ENCODE measurements around the gene FMN2.
"Not testable (repeated sequence)": the region's sequence is repeated elsewhere in the genome, so short reads cannot be mapped to it uniquely, and the experiment has no call there.

FMN2 gene

DNA sequence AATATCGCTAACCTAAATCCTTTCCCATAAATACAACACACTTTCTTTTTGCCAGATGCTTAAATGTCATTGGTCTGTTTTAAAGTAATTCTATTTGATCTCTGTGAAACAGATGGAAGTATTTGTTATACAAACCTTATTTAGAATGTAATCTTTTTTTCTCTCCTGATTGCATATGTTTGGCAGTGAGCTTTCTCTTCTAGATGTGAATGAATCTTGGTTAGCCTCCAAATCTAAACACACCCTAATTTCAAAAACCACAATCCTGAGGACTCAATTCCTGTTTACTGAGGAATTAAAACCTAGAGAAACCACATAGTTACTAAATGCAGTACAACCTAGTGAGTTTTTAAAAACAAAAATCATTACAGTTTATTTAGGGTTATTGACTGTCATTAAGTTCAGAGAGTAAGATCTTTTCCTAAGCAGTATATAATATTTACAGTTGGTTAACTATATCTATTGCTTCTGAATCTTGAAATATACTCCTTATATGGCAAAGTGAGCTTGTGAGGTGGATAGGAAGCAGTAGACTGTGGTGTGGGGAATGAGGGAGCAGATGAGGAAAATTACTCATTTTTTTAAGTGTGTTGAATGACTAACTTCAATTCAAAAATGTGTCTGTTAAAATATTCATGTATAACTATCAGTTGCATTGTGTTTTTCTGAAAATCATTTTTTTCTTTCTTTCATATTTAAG is 218.7 kb downstream of the FMN2 start:
- no peak for DNase-seq (ENCODE audit: low read depth)

DNA sequence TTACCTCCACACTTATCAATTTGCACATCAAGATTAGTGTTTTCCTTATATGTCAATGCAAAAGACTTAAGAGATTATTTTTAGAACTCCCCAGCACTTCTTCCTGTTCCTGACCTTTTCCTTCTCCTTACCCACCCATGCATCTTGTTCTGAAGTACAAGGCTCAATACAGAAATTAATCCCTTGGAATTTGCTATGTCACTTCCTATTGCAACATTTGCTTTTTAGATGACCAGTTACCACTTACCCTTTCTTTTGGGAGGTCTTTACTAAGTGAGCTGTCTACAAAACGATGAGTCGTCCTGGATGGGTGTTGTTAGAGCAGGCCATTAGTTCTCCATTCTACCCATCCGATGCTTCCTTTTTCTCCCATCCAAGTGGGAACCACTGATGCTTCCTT is 221.2 kb downstream of the FMN2 start:
- no peak for DNase-seq (ENCODE audit: low read depth)

DNA sequence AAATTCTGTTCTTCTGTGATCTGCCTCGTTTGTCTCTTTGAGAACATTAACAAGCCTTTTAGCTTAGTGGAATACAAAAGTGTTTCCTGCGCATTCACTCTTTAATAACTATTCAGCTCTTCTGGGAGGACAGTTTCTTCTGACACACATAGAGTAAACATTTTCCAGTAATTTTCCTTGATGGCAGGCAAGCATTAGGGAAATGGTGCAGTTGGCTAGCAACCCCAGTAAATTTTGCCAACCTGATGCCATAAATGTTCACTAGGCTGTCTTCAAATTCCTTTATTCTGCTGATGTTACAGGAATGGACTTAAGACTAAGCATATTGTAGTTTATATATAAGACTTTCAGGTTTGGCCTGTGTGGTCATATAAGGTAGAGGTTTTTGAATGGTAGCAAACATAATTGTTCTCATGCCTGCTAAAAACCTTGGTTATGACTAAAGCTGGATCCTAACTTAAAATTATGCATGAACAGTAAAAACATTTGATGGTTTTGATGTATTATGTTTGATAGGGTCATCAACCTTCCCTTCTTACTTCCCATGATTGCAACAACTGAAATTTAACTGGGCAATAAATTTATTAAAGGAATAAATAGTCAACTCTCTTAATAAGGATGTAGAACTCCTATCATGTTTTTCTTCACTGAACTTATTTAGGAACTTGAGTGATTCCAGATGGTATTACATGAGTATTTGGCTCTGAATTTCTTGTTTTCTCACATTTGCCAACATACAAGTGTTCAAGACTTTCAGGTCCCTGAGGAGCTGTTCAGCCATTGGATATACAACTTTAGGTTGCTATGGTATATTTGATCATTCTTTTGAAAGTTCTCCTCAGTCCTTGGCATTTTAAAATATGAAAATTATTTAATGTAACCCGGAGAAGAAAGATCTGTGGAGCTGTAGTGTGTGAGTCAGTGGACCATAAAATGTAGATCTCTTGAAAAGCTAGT is 223.4 kb downstream of the FMN2 start:
- no peak for DNase-seq (ENCODE audit: low read depth)

DNA sequence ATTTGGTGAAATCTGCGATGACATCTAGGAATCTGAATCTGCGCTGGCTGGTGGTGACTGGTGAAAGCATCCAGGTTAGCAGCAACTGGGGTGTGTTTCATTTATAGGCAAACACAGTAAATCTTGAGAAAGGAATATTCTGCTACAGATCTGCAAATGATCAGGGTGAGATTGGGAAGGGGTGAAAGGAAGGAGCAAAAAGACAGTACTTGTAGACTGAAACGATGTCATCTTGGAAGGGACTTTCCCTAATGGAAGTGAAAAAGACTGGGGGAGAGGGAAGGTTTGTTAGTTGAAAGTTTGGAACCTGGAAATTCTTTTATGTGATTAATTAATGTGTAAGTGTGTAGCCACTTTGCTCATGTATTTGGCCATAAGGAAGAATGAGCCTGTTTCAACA is 228.3 kb downstream of the FMN2 start:
- no peak for DNase-seq (ENCODE audit: low read depth)

DNA sequence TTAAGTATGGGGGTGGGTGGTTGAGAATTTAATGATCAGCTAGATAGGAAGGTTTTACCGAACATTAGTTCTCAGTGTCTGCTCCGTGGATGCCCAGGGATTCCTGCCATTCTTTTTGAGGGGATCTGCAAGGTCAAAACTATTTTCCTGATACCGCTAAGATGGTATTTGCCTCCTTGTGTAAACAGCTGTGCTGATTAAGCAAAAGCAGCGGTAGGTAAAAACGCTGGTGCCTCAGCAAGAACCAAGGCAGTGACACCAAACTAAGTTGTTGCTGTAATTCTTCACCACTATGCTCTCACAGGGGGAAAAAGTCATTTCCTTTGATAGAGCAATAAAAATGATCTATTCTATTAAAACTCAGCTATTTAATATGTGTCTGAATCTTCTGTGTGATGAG is 229.0 kb downstream of the FMN2 start:
- no peak for DNase-seq (ENCODE audit: low read depth)

DNA sequence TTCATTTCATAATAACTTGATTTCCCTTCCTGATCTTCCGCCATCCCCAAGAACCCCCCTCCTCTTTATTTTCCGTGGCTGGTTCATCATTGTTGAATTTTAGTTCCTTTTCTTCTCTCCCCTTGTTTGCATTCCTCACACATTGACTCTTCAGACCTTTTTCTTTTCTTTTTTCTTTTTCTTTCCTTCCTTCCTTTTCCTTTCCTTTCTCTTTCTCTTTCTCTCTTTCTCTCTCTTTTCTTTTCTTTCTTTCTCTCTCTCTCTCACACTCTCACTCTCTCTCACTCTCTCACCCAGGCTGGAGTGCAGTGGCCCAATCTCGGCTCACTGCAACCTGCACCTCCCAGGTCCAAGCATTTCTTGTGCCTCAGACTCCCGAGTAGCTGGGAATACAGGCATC is 231.3 kb downstream of the FMN2 start:
- DNase-seq (ENCODE audit: low read depth): no peak

DNA sequence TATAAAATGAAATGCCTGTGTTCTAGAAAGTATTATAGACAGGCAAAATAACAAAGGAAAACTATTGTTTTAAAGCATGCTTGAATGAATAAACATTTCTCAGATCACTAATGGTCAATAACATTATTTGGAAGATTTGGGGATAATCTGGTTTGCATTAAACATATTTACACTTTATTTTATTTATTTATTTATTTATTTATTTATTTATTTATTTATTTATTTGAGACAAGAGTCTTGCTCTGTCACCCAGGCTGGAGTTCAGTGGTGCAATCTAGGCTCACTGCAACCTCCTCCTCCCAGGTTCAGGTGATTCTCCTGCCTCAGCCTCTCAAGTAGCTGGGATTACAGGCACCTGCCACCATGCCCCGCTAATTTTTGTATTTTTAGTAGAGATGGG is 236.7 kb downstream of the FMN2 start:
- DNase-seq (ENCODE audit: low read depth): not testable (repeated sequence)

DNA sequence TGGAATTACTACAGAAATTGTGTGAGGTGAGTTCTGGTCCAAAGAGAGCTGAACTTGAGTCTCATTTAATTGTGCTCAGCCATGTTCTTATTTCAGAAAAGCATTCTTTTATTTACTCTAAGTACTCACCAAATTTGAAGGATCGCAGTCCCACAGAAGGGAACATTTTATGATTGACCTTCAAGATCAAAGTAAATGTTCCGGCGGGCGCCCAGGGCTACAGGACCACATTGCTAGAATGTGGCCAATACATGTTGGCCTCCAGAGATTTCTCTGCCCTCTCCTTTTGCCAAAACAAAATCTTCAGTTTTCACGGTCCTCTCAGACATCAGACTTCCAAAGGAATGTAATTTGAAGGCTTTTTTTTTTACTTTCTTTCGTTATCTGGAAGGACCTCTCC is 237.8 kb downstream of the FMN2 start:
- DNase-seq (ENCODE audit: low read depth): no peak

DNA sequence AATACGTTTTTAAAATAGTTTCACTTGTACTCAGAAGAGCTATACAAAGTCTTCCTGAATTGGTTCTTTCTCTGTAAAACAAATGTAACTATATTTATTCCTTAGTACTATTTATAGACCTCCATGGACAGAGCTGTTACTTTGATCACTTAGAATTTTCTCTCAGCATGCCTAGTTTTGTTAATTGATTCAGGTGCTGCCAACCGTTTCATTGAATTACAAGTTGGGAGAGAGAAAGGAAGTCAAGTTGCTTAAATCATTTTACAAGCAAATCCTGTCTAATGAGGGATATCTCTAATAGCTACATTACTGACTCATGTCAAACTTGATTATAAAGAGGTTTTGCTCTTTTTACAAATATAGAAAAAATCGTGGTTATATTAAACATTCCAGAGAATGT is 241.0 kb downstream of the FMN2 start:
- DNase-seq (ENCODE audit: low read depth): no peak

DNA sequence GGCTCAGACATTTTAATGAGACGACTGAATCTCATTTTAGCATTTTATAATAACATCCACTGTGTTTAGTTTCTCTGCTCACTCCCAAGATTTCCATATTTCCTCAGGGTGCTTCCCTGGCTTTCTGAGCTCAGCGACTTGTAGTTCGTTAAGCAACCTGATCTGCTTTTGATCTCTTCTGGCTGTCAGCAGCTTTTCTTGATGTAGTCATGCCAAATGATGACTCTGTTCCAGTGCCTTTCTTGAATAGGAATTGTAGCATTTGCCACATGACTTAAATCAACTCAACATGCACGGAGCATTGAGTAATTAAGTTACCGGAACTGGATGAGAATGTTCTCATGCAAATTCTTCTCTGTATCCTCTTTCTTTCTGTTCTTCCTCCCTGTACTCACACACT is 246.1 kb downstream of the FMN2 start:
- DNase-seq (ENCODE audit: low read depth): no peak

DNA sequence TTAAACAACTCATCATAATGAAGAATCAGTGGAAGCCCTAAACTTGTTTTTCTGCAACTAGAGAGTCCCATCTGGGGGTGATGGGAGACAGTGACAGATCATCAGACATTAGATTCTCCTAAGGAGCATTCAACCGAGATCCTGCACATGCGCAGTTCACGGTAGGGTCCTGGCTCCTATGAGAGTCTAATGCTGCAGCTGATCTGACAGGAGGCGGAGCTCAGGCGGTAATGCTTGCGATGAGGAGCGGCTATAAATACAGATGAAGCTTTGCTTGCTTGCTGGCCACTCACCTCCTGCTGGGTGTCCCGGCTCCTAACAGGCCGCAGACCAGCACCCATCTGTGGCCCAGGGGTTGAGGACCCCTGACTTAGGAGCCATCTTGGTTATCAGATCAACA is 247.2 kb downstream of the FMN2 start:
- DNase-seq (ENCODE audit: low read depth): no peak

DNA sequence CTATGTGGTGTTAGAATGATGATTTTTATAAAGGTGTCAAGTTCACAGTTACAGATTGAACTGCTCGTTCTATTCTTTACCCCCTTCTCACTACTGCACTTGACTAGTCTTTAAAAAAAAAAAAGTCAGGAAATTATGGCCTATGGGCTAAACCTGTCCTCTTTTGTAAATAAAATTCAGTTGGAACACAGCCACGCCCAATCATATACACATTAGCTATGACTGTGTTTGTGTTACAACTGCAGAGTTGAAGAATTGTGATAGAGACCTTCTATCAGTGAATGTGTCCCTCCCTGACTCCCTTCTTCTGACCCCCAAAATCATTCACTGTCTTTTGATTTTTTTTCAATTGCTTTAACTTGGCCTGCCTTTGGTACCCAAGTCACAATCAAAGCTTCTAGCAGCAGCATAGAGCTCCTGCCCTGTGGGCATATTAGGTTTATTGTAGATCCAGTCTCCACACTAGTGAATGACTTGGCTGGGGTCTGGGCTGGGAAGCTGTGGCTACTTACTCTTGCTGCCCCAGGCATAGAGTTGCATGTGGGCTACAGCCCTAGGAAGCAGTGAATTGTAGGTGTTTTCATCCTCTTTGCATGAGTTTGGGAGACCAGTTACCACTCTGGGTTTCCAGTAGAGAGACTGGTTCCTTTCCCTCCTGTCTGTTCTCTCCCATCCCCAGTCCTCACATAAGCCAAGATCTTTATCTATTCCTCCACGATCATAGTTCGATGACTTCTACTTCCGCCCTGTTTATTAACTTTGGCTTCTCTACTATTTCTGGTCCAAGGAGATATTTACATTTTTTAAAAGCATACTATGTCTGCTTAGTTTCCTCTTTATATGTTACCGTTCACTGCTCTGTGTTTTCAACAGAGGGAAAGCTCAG is 249.9 kb downstream of the FMN2 start:
- no peak for DNase-seq (ENCODE audit: low read depth)

DNA sequence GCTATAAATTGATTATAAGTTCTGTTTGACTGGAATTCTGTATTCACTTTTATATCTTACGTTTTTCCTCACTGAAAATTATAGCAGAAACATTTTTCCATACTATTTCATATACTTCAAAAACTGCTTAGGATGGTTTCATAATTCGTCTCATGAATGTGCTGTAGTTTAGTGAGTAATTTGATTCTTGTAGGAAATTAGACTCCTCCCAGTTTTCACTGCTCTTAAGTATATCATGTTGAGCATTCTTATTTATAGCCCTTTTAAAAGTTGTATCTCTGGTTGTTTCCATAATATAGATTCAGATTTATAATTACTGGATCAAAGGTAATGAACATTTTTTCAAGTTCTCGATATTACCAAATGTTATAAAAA is 250.6 kb downstream of the FMN2 start:
- DNase-seq (ENCODE audit: low read depth): no peak

DNA sequence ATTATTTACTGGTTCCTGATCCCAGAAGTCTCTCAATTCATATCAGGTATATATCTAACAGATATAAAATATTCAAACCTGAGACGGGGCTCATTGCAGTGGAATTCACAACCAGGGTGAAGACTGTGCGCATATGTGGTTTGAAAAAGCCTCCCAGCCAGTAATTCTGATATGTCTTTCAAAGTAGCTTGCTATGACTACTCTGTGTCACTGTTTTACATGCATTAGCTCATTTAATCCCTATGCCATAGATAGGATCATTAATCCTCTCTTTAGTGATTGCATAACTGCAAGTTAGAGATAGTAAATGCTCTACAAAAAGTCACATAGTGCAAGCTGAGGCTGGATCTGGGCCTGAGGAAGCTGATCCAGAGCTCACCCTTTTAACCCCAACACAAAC is 251.4 kb downstream of the FMN2 start:
- DNase-seq (ENCODE audit: low read depth): no peak

DNA sequence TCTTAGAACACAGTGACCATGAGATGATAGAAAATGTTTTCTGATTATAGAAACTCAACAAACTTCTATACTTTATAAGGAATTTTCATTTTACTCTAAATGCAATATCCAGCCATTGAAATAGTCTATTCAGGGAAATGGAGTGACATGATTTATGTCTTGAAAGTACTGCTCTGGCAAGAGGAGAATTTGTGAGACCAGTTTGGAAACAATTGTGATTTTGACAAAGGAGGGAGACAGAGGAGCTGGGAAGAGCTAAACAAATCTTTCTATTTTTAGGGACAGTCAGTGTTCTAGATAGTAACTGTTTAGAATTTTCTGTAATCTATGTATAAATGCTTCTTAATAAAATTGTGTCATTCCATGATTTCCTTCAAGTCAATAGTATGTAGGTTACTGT is 252.3 kb downstream of the FMN2 start:
- no peak for DNase-seq (ENCODE audit: low read depth)

DNA sequence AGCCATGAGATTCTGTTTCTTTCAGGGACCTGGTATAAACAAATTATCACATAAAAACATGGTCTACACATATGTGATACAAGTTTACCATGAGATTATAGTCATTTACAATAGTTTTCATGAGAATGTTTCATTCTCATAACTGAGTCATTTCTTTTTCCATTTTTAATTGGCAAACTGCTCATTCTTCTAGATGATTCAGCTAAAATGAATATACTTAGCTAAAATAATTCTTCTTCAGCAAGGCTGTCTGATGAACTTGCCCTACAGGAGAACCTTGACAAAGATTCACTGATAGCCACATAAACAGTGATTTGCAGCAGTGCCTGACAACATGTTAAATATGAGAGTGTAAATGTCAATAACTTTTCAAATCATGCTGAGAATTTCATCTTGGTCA is 253.2 kb downstream of the FMN2 start:
- DNase-seq (ENCODE audit: low read depth): no peak

DNA sequence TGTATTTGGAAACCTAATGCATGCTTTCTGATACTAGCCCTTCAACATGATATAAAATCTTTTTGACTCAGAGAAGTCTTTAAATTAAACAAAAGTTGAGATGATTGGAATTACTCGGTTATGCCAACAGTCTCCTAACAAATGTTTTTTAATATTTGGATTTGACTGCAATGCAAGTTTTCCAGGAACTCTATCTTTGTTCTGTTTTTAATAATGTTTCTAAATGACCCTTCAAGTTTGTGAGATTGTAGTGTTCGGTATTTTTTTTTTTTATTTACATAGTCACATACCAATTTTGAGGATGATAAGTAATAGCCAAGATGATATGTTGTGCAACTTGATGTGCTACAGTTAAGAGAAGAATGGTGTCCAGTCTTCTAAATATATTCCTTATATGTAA is 258.0 kb downstream of the FMN2 start:
- DNase-seq (ENCODE audit: low read depth): no peak

DNA sequence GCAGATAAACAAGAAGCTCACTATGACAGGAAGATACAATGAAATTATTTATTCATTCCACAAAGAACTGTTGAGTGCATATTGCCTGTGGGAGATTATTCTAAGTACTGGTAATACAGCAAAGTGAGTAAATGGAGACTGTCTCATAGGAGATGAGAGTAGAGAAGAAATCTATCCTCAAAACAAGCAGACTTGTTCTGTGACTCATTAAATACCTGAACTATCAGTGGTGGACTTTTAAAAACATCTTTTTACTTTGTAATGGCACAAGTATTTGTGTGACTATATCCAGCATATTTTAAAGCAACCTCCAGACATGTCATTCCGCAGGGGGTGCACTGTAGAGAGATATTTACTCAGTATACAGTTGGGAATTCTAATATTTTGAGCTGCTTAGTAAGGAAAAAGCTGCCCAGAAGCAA is 259.2 kb downstream of the FMN2 start:
- no peak for DNase-seq (ENCODE audit: low read depth)

DNA sequence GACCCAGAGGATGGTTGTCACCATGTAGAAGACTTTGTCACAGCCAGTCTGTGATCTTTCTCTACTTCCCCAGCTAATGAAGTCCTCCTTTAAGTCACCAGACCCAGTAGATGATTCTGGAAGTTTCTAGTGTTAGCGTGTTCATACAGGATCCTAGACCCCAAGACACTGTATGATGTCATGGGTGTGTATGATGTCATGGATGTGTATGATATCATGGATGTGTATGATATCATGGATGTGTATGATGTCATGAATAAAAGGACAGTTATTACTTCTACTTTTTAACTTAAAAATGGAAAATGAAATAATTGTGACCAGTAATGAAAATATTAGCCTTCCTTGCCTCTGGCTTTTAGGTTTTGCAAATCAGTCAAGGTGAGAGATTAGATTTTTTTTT is 260.0 kb downstream of the FMN2 start:
- DNase-seq (ENCODE audit: low read depth): no peak

DNA sequence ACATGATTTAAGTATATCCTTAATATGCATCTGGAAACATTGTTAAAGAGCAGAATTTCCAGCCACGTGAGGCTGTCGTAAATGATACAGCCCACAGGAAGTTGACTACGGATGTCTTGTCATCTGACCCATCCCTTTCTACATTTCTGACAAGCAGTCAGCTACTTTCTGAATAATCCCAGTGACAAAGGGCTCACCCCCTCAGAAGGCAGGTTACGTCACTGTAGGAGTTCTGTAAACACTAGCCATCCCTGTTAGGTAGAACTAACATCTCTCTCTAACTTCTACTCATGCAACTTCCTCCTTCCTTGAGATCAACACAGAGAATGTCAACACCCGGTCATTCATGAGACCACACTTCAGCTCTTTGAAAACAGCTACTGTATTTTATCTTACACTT is 261.1 kb downstream of the FMN2 start:
- no peak for DNase-seq (ENCODE audit: low read depth)

DNA sequence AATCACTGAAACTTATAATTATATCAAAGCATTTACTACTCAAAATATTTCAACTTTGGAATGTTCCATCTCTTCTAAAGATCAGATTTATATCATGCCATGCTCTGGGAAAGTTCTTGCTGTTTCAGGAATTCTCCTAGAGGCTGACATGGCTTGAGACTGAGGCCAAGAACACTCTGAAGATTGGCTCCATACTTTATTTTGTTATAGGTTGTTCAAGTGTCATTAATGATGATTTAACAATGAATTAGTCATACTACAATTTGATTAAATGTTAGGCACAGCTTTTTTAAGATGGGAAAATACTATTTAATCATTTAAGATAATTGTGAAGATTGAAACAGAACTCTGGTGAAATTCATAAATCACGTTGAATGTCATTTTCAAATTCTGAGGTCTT is 264.9 kb downstream of the FMN2 start:
- no peak for DNase-seq (ENCODE audit: low read depth)

DNA sequence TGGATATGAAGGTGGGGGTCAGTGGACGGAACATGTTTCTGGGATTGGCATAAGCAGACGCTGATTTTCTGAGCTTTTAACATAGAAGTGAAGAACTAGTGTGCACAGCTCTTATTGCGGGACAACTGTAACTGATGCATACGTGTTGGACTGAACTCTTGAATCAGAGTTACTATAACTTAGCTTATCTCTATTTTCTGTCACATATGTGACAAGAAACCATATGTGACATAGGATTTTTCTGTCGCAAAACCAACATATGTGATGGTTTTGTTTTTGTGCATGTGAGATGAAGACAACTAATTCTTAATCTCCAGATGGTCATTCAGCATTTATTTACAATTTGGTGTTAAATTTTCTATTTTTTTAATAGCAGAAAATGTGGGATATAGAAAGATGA is 270.4 kb downstream of the FMN2 start:
- DNase-seq (ENCODE audit: low read depth): no peak

DNA sequence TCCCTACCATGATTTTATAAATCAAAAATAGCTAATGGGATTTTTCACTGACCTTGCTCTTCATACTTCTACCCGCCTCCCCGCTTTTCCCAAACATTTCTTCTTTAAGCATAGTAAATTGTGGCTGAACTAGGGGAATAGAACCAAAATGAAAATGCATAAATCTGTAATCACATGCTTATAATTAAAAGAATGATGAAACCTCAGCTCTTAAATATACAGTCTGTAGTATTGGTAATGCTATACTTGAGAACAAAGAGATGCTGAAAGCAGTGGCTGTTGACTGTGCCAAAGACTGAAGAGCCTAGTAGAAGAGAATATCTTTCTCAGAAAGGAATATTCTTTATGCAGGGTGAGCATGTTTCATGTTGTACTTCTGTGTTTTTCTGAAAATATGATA is 271.1 kb downstream of the FMN2 start:
- no peak for DNase-seq (ENCODE audit: low read depth)

All from stimulated activated CD4-positive, alpha-beta T cell treated with anti-CD3 and anti-CD28 coated beads, Interleukin-2, amount 100 ng/mL, for 4 hours (primary cell).